HepG2 (cell line): ENCODE results near the gene PSD4. TPM values are rescaled to one million over a fixed set of nuclear protein-coding genes. Genes with fewer than 3 reads are reported as not detected.
A peak's percentile ranks its signal among the peaks of the same experiment; 100 is the strongest.

Experiments
- ATAC-seq: fragments of 200-7000 bp; cut with Tn5 transposase; 3 replicates; pipeline ENCODE4 v1.9.1; 2020; ENCODE audit warnings: mild to moderate bottlenecking, moderate library complexity
- BruUV-seq: library from RNA; stranded (reverse); fragments of 400-500 nt; replicated peaks from 2 replicates; lab custom pipeline; 2021; lab: Mats Ljungman, UMichigan
- CTCF ChIA-PET: fragments of 300-600 bp; formaldehyde crosslinking; extraction: SDS; loops from one replicate; lab custom pipeline; 2021; ENCODE audit warnings: low total read pairs, inconsistent platforms, low intra/inter-chr PET ratio; lab: Yijun Ruan, JAX
- POLR2A ChIA-PET: fragments of 350-600 bp; sonication (Branson Sonifier 250); formaldehyde crosslinking; loops from one replicate; lab custom pipeline; 2020; ENCODE audit warnings: antibody characterized with exemption, inconsistent platforms; lab: Yijun Ruan, JAX
- DNase-seq: peaks from one replicate; pipeline ENCODE4 v3.0.0-alpha.2; 2015; ENCODE audit warnings: low spot score
- FAIRE-seq: peaks from 3 replicates; lab custom pipeline; 2011; peaks lifted over from hg19 to GRCh38; lab: Jason Lieb, UNC
- H2AFZ ChIP-seq: one replicate; pipeline ENCODE4 v1.6.1; 2011; ENCODE audit warnings: low read length, inconsistent platforms
- H3K27ac ChIP-seq: fragments of 300-600 bp; 3 replicates; pipeline ENCODE4 v1.8.0; 2011; ENCODE audit warnings: mixed run types, mild to moderate bottlenecking, mixed read lengths, low read length, inconsistent platforms; ENCODE audit not compliant: insufficient read depth; ENCODE audit errors: extremely low read length
- H3K27me3 ChIP-seq, 2 experiments: fragments of 200-600 bp in 1 of 2; 2 replicates in 1 of 2; 3 replicates in 1 of 2; pipeline versions ENCODE4 v1.6.0 to v1.8.0; 2011; ENCODE audit warnings: low read length in 2 of 2, mild to moderate bottlenecking in 2 of 2, moderate library complexity in 2 of 2, inconsistent platforms in 1 of 2; ENCODE audit not compliant: insufficient read depth in 2 of 2, control insufficient read depth in 1 of 2
- H3K36me3 ChIP-seq, 2 experiments: fragments of 200-600 bp in 1 of 2; replicated peaks in 1 of 2; 2 replicates in 1 of 2; 3 replicates in 1 of 2; pipeline versions ENCODE4 v1.5.1 to v1.8.0; 2011; ENCODE audit warnings: low read length in 2 of 2, inconsistent platforms in 1 of 2; ENCODE audit not compliant: insufficient read depth in 2 of 2, control insufficient read depth in 1 of 2
- H3K4me1 ChIP-seq: 2 replicates; pipeline ENCODE4 v1.5.1; 2012; ENCODE audit warnings: low read length, inconsistent platforms; ENCODE audit not compliant: insufficient read depth
- H3K4me2 ChIP-seq: 2 replicates; pipeline ENCODE4 v1.6.0; 2011; ENCODE audit warnings: low read depth, low read length, inconsistent platforms
- H3K4me3 ChIP-seq, 3 experiments: fragments of 200-600 bp in 1 of 3; sonication (generic), shearing (Covaris generic) in 1 of 3; replicated peaks in 1 of 3; 2 replicates each; pipeline ENCODE4 v1.5.1; 2011 to 2016; ENCODE audit warnings: low read length in 3 of 3, inconsistent platforms in 2 of 3, low read depth in 2 of 3, mild to moderate bottlenecking in 2 of 3, control low read depth in 1 of 3, mixed read lengths in 1 of 3; ENCODE audit not compliant: insufficient read depth in 1 of 3
- H3K79me2 ChIP-seq: one replicate; pipeline ENCODE4 v1.6.1; 2011; ENCODE audit warnings: low read length, inconsistent platforms; ENCODE audit not compliant: insufficient read depth
- H3K9ac ChIP-seq: 2 replicates; pipeline ENCODE4 v1.6.0; 2011; ENCODE audit warnings: mild to moderate bottlenecking, low read depth, low read length, inconsistent platforms; ENCODE audit not compliant: insufficient read depth
- H3K9me3 ChIP-seq: 2 replicates; pipeline ENCODE4 v1.5.1; 2012; ENCODE audit warnings: mild to moderate bottlenecking, low read length
- H4K20me1 ChIP-seq: 2 replicates; pipeline ENCODE4 v1.6.0; 2011; ENCODE audit warnings: inconsistent platforms, mild to moderate bottlenecking, low read length, moderate library complexity; ENCODE audit not compliant: insufficient read depth
- EEA1 ChIP-seq: sonication (generic); formaldehyde crosslinking; IDR thresholded peaks from 2 replicates; pipeline ENCODE4 v1.5.1; 2020; ENCODE audit warnings: mild to moderate bottlenecking, missing genetic modification reagents, borderline replicate concordance
- GZF1 ChIP-seq: sonication (generic); formaldehyde crosslinking; IDR thresholded peaks from 2 replicates; pipeline ENCODE4 v1.5.1; 2020; ENCODE audit warnings: mild to moderate bottlenecking, missing genetic modification reagents
- KLF12 ChIP-seq: sonication (generic); formaldehyde crosslinking; IDR thresholded peaks from 2 replicates; pipeline ENCODE4 v1.4.0; 2020; ENCODE audit warnings: missing genetic modification reagents, borderline replicate concordance
- NONO ChIP-seq, 2 experiments: fragments of 450-650 bp in 1 of 2; sonication (generic) in 1 of 2; formaldehyde crosslinking in 1 of 2; IDR thresholded peaks in 1 of 2; conservative IDR thresholded peaks in 1 of 2; 2 replicates each; pipeline versions ENCODE4 v1.6.1 to v1.8.0; 2017 to 2022; ENCODE audit warnings: mild to moderate bottlenecking in 1 of 2, missing genetic modification reagents in 1 of 2, moderate library complexity in 1 of 2
- SETDB1 ChIP-seq: sonication (generic); formaldehyde crosslinking; IDR thresholded peaks from 2 replicates; pipeline ENCODE4 v1.5.1; 2020; ENCODE audit warnings: missing genetic modification reagents, mild to moderate bottlenecking, borderline replicate concordance
- ZC3H13 ChIP-seq: sonication (generic); formaldehyde crosslinking; IDR thresholded peaks from 2 replicates; pipeline ENCODE4 v1.8.1; 2023; ENCODE audit warnings: mild to moderate bottlenecking, missing genetic modification reagents, moderate library complexity
- ZNF256 ChIP-seq: sonication (generic); formaldehyde crosslinking; conservative IDR thresholded peaks from 2 replicates; pipeline ENCODE4 v1.4.0; 2020; ENCODE audit warnings: missing genetic modification reagents
- ZNF260 ChIP-seq: sonication (generic); formaldehyde crosslinking; IDR thresholded peaks from 2 replicates; pipeline ENCODE4 v1.4.0; 2020; ENCODE audit warnings: missing genetic modification reagents, low read depth, mild to moderate bottlenecking, borderline replicate concordance
- ZNF354B ChIP-seq: sonication (generic); formaldehyde crosslinking; IDR thresholded peaks from 2 replicates; pipeline ENCODE4 v1.8.0; 2022; ENCODE audit warnings: mild to moderate bottlenecking, missing genetic modification reagents
- ZNF563 ChIP-seq: sonication (generic); formaldehyde crosslinking; IDR thresholded peaks from 2 replicates; pipeline ENCODE4 v1.8.0; 2022; ENCODE audit warnings: mild to moderate bottlenecking, moderate library complexity, missing genetic modification reagents
- ZNF720 ChIP-seq: sonication (generic); formaldehyde crosslinking; IDR thresholded peaks from 2 replicates; pipeline ENCODE4 v1.4.0; 2020; ENCODE audit warnings: missing genetic modification reagents
- ZNF772 ChIP-seq: sonication (generic); formaldehyde crosslinking; IDR thresholded peaks from 2 replicates; pipeline ENCODE4 v1.5.0; 2020; ENCODE audit warnings: mild to moderate bottlenecking, missing genetic modification reagents
- WGBS: methylation state at CpG from one replicate; pipeline ENCODE4 v1.1.6; 2017; ENCODE audit warnings: low lambda C conversion rate; 5-methylcytosine and 5-hydroxymethylcytosine counted together
- in situ Hi-C: cut with HindIII; loops from 2 replicates; pipeline ENCODE4 v1.10.0; 2017; ENCODE audit warnings: low pct_unique_long_range_greater_than_20kb; ENCODE audit not compliant: extremely low pct_ligation_motif_present
- intact Hi-C: fragments of 100-400 bp; cut with micrococcal nuclease; formaldehyde crosslinking; loops from one replicate; pipeline ENCODE4 v1.10.0; 2022; ENCODE audit not compliant: unreplicated experiment
- polyA plus RNA-seq, 8 experiments: library from polyadenylated mRNA; depleted of rRNA in 3 of 8; stranded (reverse) in 7 of 8; unstranded in 1 of 8; fragments of >200 nt; fragmentation: Illumina TruSeq in 4 of 8; extraction: Trizol in 4 of 8; gene quantifications; 2 replicates each; pipeline versions ENCODE4 v1.2.1 to v1.2.3, GENCODE V29; 2011 to 2016; ENCODE audit warnings: low read depth in 4 of 8, missing spikeins in 1 of 8, mixed read lengths in 1 of 8; ENCODE audit not compliant: insufficient read depth in 1 of 8
- total RNA-seq, 5 experiments: library from RNA; depleted of rRNA; stranded (reverse); fragments of >200 nt; fragmentation: Illumina TruSeq; extraction: Trizol; gene quantifications; 2 replicates each; pipeline ENCODE4 v1.2.3, GENCODE V29; 2016; ENCODE audit warnings: low read depth in 1 of 5
- TF ChIP-seq, protein P1 (sequence below): IDR thresholded peaks from 2 replicates; pipeline ENCODE4 v1.6.1; 2016
- TF ChIP-seq, protein P2 (sequence below): sonication (generic); formaldehyde crosslinking; IDR thresholded peaks from 2 replicates; pipeline ENCODE4 v1.5.0; 2020; ENCODE audit warnings: missing genetic modification reagents

The PSD4 gene
- total and polyA plus RNA-seq, 2 of the 13 experiments (the other 11 are each of a cell fraction or from before 2014, with no cell fraction given): 5.8 to 9.4 TPM

DNA sequence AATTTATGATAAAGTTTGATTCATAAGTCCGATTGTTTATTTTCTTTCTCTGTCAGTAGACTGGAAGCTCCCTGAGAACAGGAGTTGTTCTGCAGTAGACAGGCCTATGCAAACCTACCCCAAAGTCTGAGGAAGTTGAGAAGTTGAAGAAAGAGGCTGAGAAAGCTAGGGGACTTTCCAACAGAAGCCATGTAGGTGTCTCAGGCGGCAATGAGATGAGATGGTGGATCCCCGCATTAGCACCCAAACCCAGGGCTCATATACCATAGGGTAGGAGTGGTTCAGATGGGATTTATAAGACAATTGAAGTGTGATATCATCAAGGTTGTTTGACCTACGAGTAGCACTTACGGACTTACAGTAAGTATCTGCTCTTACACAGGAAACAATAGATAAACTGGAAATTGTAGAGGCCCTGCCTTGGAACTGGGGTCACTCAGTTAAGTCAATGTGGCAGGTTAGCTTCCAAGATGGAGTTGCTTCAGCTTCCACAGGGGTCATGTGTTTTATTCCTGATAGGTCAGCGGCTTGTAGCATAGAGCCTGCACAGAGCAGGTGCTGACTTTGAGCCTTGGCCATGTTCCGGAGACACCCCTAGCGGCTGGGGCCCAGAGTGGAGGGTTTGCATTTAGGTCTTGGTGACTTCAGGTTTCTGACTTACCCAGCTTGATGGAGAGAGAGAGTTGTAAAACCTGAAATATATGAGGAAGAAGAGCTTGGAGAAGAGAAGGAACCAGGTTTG lies 2.3 kb upstream of the PSD4 start:
- ChIA-PET CTCF (no interaction called here), POLR2A (interaction anchor here (1.0 to 5.2 kb wide), 2 partner anchors 9 to 15 kb away, joined by 3 to 36 read pairs; no protein-coding TSS in a partner anchor)
- in situ Hi-C loops: no loop called here
- Histone ChIP-seq H3K4me1 (peaks cover 84% of the 10 kb centered on the region), H3K4me3 (no peak overlapping the region), H4K20me1 (no peaks in the 10 kb centered on the region), H3K27ac (no peak overlapping the region), H3K9me3 (no peaks in the 10 kb centered on the region), H2AFZ (no peak overlapping the region), H3K4me2 (no peak overlapping the region), H3K36me3 (no peaks in the 10 kb centered on the region), H3K9ac (no peak overlapping the region), H3K79me2 (no peaks in the 10 kb centered on the region), H3K27me3 (peaks cover 0 to 4% of the 10 kb centered on the region in 2 experiments; a peak in 2 of 5 replicates)
- 84% methylated on average over 8 of the region's 8 CpGs for WGBS
- intact Hi-C loops: no loop called here
- ATAC-seq: no peak
- no peak for FAIRE-seq
- no peak for DNase-seq
- BruUV-seq: no TSS peak
- TF ChIP-seq ZNF260 (CRISPR knock-in tag) (no peak), ZNF354B (no peak), ZNF772 (CRISPR knock-in tag) (no peak), KLF12 (CRISPR knock-in tag) (no peak)

DNA sequence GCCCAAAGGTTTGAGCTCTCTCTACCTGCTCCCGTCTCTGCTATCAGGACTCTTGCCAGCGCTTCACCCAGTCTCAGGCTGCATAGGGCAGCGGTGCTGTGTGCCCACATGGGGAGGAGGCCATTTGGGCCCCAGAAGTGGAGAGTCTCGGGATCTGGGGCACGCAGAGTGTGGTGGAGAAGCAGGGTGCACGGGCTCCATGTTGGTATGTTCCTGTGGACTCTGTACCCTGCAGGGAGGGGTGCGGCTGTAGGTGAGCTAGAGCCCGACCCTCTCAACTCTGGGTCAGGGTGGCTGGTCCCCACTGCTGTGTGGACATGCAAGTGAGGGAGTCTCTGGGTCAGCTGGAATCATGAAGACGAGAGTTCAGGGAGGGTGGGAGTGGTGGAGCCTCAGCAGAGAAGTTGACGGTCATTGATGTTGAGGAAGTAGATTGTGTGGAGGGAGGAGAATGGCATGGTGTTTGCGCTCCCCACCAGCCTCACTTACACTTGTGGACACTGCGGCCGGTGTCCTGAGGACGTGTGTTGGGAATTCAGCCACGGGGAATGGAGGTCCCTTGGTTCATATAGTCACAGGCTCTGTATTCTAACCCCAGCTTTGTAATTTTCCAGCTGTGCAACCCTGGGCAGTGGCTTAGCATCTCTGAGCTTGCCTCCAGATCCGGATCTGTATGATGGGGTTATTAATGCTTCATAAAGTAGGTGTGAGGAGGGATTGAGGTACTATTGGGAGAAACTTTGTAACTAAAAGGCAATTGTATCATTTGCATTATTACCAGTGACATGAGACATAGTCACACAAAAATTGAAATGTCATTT lies 840 bp upstream of the PSD4 start:
- no peaks in the 10 kb centered on the region for H3K36me3 ChIP-seq
- FAIRE-seq (no peak), ATAC-seq (no peak), DNase-seq (no peak)
- H3K4me1 ChIP-seq: peaks cover 77% of the 10 kb centered on the region
- CTCF ChIA-PET: no interaction called here
- no peak overlapping the region; a peak in 1 of 6 replicates for H3K4me3 ChIP-seq
- intact Hi-C loops (no loop called here), in situ Hi-C loops (no loop called here)
- no peaks in the 10 kb centered on the region for H3K79me2 ChIP-seq
- H3K4me2 ChIP-seq: peak overlapping the region; percentile 63
- POLR2A ChIA-PET: interaction anchor here (0.9 to 5.2 kb wide), 5 partner anchors 8 to 35 kb away, joined by 3 to 36 read pairs (median 26); no protein-coding TSS in a partner anchor
- no peak overlapping the region for H3K27ac ChIP-seq
- WGBS: 75% methylated on average over 16 of the region's 16 CpGs
- H3K9ac ChIP-seq: peak overlapping the region; percentile 48
- no peak overlapping the region for H2AFZ ChIP-seq
- no peaks in the 10 kb centered on the region for H4K20me1 ChIP-seq
- peaks cover 0 to 4% of the 10 kb centered on the region in 2 experiments; a peak in 2 of 5 replicates for H3K27me3 ChIP-seq
- H3K9me3 ChIP-seq: no peaks in the 10 kb centered on the region
- no TSS peak for BruUV-seq
- TF ChIP-seq EEA1 (CRISPR knock-in tag): 0 out of 2 replicates have a peak, but pooled peaks have one; percentile 56
- TF ChIP-seq ZC3H13 (CRISPR knock-in tag): no peak
- TF ChIP-seq, protein P1, sequence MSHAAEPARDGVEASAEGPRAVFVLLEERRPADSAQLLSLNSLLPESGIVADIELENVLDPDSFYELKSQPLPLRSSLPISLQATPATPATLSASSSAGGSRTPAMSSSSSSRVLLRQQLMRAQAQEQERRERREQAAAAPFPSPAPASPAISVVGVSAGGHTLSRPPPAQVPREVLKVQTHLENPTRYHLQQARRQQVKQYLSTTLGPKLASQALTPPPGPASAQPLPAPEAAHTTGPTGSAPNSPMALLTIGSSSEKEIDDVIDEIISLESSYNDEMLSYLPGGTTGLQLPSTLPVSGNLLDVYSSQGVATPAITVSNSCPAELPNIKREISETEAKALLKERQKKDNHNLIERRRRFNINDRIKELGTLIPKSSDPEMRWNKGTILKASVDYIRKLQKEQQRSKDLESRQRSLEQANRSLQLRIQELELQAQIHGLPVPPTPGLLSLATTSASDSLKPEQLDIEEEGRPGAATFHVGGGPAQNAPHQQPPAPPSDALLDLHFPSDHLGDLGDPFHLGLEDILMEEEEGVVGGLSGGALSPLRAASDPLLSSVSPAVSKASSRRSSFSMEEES (CRISPR knock-in tag): no peak
- no peak for TF ChIP-seq ZNF563 (CRISPR knock-in tag)
- TF ChIP-seq, protein P2, sequence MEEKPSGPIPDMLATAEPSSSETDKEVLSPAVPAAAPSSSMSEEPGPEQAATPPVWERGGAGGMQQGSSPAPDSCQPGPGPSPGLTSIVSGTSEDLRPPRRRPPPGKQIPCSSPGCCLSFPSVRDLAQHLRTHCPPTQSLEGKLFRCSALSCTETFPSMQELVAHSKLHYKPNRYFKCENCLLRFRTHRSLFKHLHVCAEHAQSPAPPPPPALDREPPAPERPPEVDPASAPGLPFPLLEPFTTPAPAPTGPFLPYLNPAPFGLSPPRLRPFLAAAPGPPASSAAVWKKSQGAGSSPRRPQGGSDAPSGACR (CRISPR knock-in tag): no peak
- TF ChIP-seq GZF1 (CRISPR knock-in tag): no peak
- 0 out of 2 replicates have a peak, but pooled peaks have one; percentile 78 for TF ChIP-seq SETDB1 (CRISPR knock-in tag)
- TF ChIP-seq NONO (IDR thresholded peaks at IDR 0.05): no peak
- TF ChIP-seq NONO (CRISPR knock-in tag; conservative IDR thresholded peaks at IDR 0.05): 0 out of 2 replicates have a peak, but pooled peaks have one; percentile 17
- no peak for TF ChIP-seq ZNF720 (CRISPR knock-in tag)
- TF ChIP-seq ZNF256 (CRISPR knock-in tag): no peak
